Karpas-422 (cell line): ENCODE results near the gene RHBDD2. TPM values are rescaled to one million over a fixed set of nuclear protein-coding genes. Genes with fewer than 3 reads are reported as not detected.
"Not testable (repeated sequence)": the region's sequence is repeated elsewhere in the genome, so short reads cannot be mapped to it uniquely, and the experiment has no call there.

Experiments used
- DNase-seq: peaks from one replicate; pipeline ENCODE4 v3.0.0-alpha.2; 2015
- H2AFZ ChIP-seq: fragments of 200-600 bp; sonication (generic); 2 replicates; pipeline ENCODE4 v1.6.1; 2014; ENCODE audit warnings: antibody characterized with exemption, low read length, mixed read lengths
- H3K27ac ChIP-seq: fragments of 200-600 bp; sonication (generic); 2 replicates; pipeline ENCODE4 v1.5.1; 2014; ENCODE audit warnings: mild to moderate bottlenecking, low read length, moderate library complexity
- H3K27me3 ChIP-seq: fragments of 200-600 bp; sonication (generic); 2 replicates; pipeline ENCODE4 v1.6.1; 2014; ENCODE audit warnings: low read length, mixed read lengths
- H3K36me3 ChIP-seq: fragments of 200-600 bp; sonication (generic); 2 replicates; pipeline ENCODE4 v1.6.1; 2014; ENCODE audit warnings: low read length, mixed read lengths; ENCODE audit not compliant: insufficient read depth
- H3K4me1 ChIP-seq: fragments of 200-600 bp; sonication (generic); 2 replicates; pipeline ENCODE4 v1.6.1; 2014; ENCODE audit warnings: mild to moderate bottlenecking, low read length, mixed read lengths
- H3K4me2 ChIP-seq: fragments of 200-600 bp; sonication (generic); 2 replicates; pipeline ENCODE4 v1.6.1; 2014; ENCODE audit warnings: low read length, low read depth, mild to moderate bottlenecking; ENCODE audit not compliant: poor library complexity, severe bottlenecking
- H3K4me3 ChIP-seq: fragments of 200-600 bp; sonication (generic); 2 replicates; pipeline ENCODE4 v1.5.1; 2014; ENCODE audit warnings: mild to moderate bottlenecking, antibody characterized with exemption, low read length, mixed read lengths
- H3K79me2 ChIP-seq: fragments of 200-600 bp; sonication (generic); 2 replicates; pipeline ENCODE4 v1.6.1; 2014; ENCODE audit warnings: mild to moderate bottlenecking, low read length, mixed read lengths
- H3K9ac ChIP-seq: fragments of 200-600 bp; sonication (generic); 2 replicates; pipeline ENCODE4 v1.6.0; 2014; ENCODE audit warnings: low read length
- H3K9me2 ChIP-seq: fragments of 200-600 bp; sonication (generic), shearing (Covaris generic); replicated peaks from 2 replicates; pipeline ENCODE4 v1.6.0; 2014; ENCODE audit warnings: mild to moderate bottlenecking, low read length, moderate library complexity; ENCODE audit not compliant: insufficient read depth
- H3K9me3 ChIP-seq: fragments of 300-700, 200-600 bp; sonication (generic); 2 replicates; pipeline ENCODE4 v1.6.1; 2014; ENCODE audit warnings: low read length, mixed read lengths
- H4K20me1 ChIP-seq: fragments of 200-600 bp; sonication (generic); 2 replicates; pipeline ENCODE4 v1.6.1; 2014; ENCODE audit warnings: mild to moderate bottlenecking, antibody characterized with exemption, low read length, low read depth; ENCODE audit not compliant: insufficient read depth
- total RNA-seq: library from RNA; depleted of rRNA; stranded (reverse); fragments of >200 nt; shearing (Covaris generic); gene quantifications from 2 replicates; pipeline ENCODE4 v1.2.3, GENCODE V29; 2014; ENCODE audit warnings: low replicate concordance

RHBDD2 gene
- total RNA-seq, 1 experiment from 2014 or later, result 35.2 TPM

GRCh38 chr7:75900617-75901315 is 21.9 kb downstream of the RHBDD2 start:
- Histone ChIP-seq H3K9me2 (no peaks in the 10 kb centered on the region), H3K27ac (no peak overlapping the region), H2AFZ (no peak overlapping the region), H3K27me3 (no peaks in the 10 kb centered on the region), H3K36me3 (no peaks in the 10 kb centered on the region), H3K4me3 (no peak overlapping the region), H3K4me1 (peaks cover under 1% of the 10 kb centered on the region; the same call in 1 of the 2 replicates), H4K20me1 (no peaks in the 10 kb centered on the region), H3K4me2 (no peak overlapping the region), H3K79me2 (no peaks in the 10 kb centered on the region), H3K9me3 (no peaks in the 10 kb centered on the region), H3K9ac (no peak overlapping the region)
- no peak for DNase-seq

DNA sequence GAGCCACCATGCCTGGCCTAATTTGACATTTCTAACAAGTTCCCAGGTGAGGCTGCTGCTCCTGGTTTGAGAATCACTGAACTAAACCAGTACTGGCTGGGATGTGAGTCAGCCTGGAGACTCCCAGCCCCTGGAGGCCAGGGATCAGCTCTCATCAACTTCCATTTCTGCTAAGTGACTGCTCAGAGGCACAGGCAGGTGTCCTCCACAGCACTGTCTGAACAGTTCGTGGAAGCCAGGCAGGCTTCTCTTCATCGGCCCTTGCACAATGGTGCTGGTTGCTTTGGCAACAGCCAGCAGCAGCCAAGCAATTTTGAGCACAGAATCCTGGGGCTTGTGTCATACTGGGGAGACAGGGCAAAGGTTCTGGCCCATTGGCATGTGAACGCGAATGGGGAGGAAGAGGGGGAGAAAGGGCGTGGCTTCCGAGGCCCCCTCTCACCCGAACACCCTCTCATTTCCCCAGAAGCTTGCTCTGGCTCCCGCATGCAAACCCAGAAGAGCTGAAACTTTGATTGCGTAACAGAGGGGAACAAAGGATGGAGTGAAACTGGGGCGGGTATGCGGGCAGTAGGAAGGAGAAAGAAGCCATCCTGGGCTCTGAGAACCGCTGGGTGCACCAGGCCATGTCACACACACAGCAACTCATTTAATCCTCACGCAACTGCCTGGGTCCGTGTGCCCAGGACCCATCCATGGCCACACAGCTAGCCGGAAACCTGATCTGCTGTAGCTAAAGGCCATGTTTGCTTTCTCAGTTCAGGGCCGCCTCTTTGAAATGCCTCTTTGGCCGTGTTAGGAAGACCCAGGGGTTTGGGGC is 27.2 kb downstream of the RHBDD2 start:
- no peaks in the 10 kb centered on the region for H3K36me3 ChIP-seq
- H3K4me3 ChIP-seq, result no peak overlapping the region
- H3K9me3 ChIP-seq, result no peaks in the 10 kb centered on the region
- no peak overlapping the region; the same call in 1 of the 2 replicates for H2AFZ ChIP-seq
- H3K27me3 ChIP-seq, result no peaks in the 10 kb centered on the region
- no peaks in the 10 kb centered on the region for H4K20me1 ChIP-seq
- H3K27ac ChIP-seq, result no peak overlapping the region
- H3K4me1 ChIP-seq, result peaks cover 7% of the 10 kb centered on the region
- DNase-seq, result peak; percentile 51
- peak overlapping the region; percentile 30; the same call in 1 of the 2 replicates for H3K9ac ChIP-seq
- no peaks in the 10 kb centered on the region for H3K79me2 ChIP-seq
- peak overlapping the region; percentile 17 for H3K4me2 ChIP-seq
- H3K9me2 ChIP-seq, result no peaks in the 10 kb centered on the region

DNA sequence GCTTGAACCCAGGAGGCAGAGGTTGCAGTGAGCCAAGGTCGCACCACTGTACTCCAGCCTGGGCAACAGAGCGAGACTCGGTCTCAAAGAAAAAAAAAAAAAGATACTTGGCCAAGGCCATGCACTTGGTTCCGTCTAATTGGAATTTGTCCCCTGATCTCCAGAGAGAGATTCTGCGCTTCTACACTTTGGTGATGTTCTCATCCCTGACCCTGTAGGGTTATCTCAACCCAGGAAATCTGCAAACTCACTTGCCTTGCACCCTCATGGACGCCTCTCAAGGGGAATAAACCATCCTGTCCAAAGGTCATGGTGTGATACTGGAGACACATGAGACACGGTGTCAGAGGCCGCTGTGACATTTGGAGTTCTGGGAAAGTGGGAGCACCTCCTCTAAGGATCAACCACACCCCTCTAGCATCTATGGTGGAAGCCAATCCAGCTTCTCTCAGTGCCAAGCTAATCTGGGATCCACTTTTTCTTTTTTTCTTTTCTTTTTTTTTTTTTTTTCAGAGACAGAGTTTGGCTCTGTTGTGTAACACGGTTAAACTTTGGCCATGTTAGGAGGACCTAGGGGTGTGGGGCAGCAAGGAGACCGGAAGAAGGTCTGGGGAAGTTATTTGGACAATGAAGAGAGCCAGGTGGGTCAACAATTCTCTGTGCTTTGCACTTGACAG is 28.3 kb downstream of the RHBDD2 start:
- Histone ChIP-seq H3K36me3 (no peaks in the 10 kb centered on the region), H3K4me1 (peaks cover 7% of the 10 kb centered on the region), H3K9me3 (no peaks in the 10 kb centered on the region), H2AFZ (no peak overlapping the region), H3K4me3 (no peak overlapping the region), H3K9me2 (no peaks in the 10 kb centered on the region), H3K79me2 (no peaks in the 10 kb centered on the region), H3K27ac (no peak overlapping the region), H3K4me2 (no peak overlapping the region), H4K20me1 (no peaks in the 10 kb centered on the region), H3K9ac (no peak overlapping the region), H3K27me3 (no peaks in the 10 kb centered on the region)
- DNase-seq, result no peak

- H3K9me3 ChIP-seq, H4K20me1 ChIP-seq, H3K36me3 ChIP-seq, H3K9me2 ChIP-seq, H3K4me2 ChIP-seq, H3K9ac ChIP-seq, DNase-seq, H3K79me2 ChIP-seq, H3K4me3 ChIP-seq, H3K27me3 ChIP-seq, H3K4me1 ChIP-seq, H2AFZ ChIP-seq, H3K27ac ChIP-seq: not testable (repeated sequence)
Observed at GRCh38 chr7:75907668-75908039, 28.8 kb downstream of the RHBDD2 start.

DNA sequence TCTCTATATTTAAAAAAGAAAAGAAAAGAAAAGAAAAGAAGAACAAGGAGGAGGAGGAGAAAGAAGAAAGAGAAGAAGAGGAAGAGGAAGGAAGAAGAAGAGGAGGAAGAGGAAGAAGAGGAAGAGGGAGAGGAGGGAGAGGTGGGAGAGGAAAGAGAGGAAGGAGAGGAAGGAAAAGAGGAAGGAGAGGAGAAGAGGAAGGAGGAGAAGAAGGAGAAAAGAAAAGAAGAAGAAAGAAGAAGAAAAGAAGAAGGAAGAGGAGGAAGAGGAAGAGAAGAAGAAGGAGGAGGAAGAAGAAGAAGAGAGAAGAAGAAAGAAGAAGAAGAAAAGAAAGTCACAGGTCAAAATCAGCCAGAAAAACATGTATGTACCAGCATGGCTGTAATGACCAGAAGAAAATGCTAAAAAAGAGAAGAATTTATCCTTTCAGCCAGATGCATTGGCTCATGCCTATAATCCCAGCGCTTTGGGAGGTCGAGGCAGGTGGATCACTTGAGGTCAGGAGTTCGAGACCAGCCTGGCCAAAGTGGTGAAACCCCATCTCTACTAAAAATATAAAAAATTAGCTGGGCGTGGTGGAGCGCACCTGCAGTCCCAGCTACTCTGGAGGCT is 30.8 kb downstream of the RHBDD2 start:
- no peaks in the 10 kb centered on the region for H3K9me3 ChIP-seq
- no peaks in the 10 kb centered on the region for H4K20me1 ChIP-seq
- no peaks in the 10 kb centered on the region for H3K9me2 ChIP-seq
- H3K27me3 ChIP-seq, result no peaks in the 10 kb centered on the region
- H3K4me3 ChIP-seq, result no peak overlapping the region
- H3K4me1 ChIP-seq, result peaks cover 16% of the 10 kb centered on the region
- no peaks in the 10 kb centered on the region for H3K79me2 ChIP-seq
- H3K36me3 ChIP-seq, result no peaks in the 10 kb centered on the region
- H3K27ac ChIP-seq, result no peak overlapping the region
- H3K9ac ChIP-seq, result no peak overlapping the region
- DNase-seq, result no peak
- no peak overlapping the region for H2AFZ ChIP-seq
- no peak overlapping the region for H3K4me2 ChIP-seq

GRCh38 chr7:75911186-75911585 is 32.4 kb downstream of the RHBDD2 start:
- not testable (repeated sequence) for H3K9me2 ChIP-seq, H3K4me3 ChIP-seq, H3K4me2 ChIP-seq, H3K9me3 ChIP-seq, DNase-seq, H2AFZ ChIP-seq, H3K27me3 ChIP-seq, H4K20me1 ChIP-seq, H3K9ac ChIP-seq, H3K79me2 ChIP-seq, H3K36me3 ChIP-seq, H3K27ac ChIP-seq
- peaks cover 20% of the 10 kb centered on the region for H3K4me1 ChIP-seq

GRCh38 chr7:75913437-75913836 is 34.6 kb downstream of the RHBDD2 start:
- Histone ChIP-seq H3K79me2 (peaks cover 7% of the 10 kb centered on the region; the same call in 1 of the 2 replicates), H3K9me3 (no peaks in the 10 kb centered on the region), H3K9ac (no peak overlapping the region), H3K4me3 (no peak overlapping the region), H4K20me1 (no peaks in the 10 kb centered on the region), H3K4me1 (peaks cover 21% of the 10 kb centered on the region), H2AFZ (no peak overlapping the region), H3K27ac (no peak overlapping the region), H3K9me2 (no peaks in the 10 kb centered on the region), H3K4me2 (no peak overlapping the region), H3K27me3 (no peaks in the 10 kb centered on the region), H3K36me3 (no peaks in the 10 kb centered on the region)
- no peak for DNase-seq
